HepG2 (cell line): Measurements from ENCODE around the gene CERS5. TPM values are rescaled to one million over a fixed set of nuclear protein-coding genes. Genes with fewer than 3 reads are reported as not detected.

Experiments
- ATAC-seq: fragments of 200-7000 bp; cut with Tn5 transposase; 3 replicates; pipeline ENCODE4 v1.9.1; 2020; ENCODE audit warnings: mild to moderate bottlenecking, moderate library complexity
- BruUV-seq: library from RNA; stranded (reverse); fragments of 400-500 nt; replicated peaks from 2 replicates; lab custom pipeline; 2021; lab: Mats Ljungman, UMichigan
- CTCF ChIA-PET: fragments of 300-600 bp; formaldehyde crosslinking; extraction: SDS; loops from one replicate; lab custom pipeline; 2021; ENCODE audit warnings: low total read pairs, inconsistent platforms, low intra/inter-chr PET ratio; lab: Yijun Ruan, JAX
- POLR2A ChIA-PET: fragments of 350-600 bp; sonication (Branson Sonifier 250); formaldehyde crosslinking; loops from one replicate; lab custom pipeline; 2020; ENCODE audit warnings: antibody characterized with exemption, inconsistent platforms; lab: Yijun Ruan, JAX
- DNase-seq: peaks from one replicate; pipeline ENCODE4 v3.0.0-alpha.2; 2015; ENCODE audit warnings: low spot score
- FAIRE-seq: peaks from 3 replicates; lab custom pipeline; 2011; peaks lifted over from hg19 to GRCh38; lab: Jason Lieb, UNC
- H2AFZ ChIP-seq: one replicate; pipeline ENCODE4 v1.6.1; 2011; ENCODE audit warnings: low read length, inconsistent platforms
- H3K27ac ChIP-seq: fragments of 300-600 bp; 3 replicates; pipeline ENCODE4 v1.8.0; 2011; ENCODE audit warnings: mixed run types, mild to moderate bottlenecking, mixed read lengths, low read length, inconsistent platforms; ENCODE audit not compliant: insufficient read depth; ENCODE audit errors: extremely low read length
- H3K27me3 ChIP-seq, 2 experiments: fragments of 200-600 bp in 1 of 2; 2 replicates in 1 of 2; 3 replicates in 1 of 2; pipeline versions ENCODE4 v1.6.0 to v1.8.0; 2011; ENCODE audit warnings: low read length in 2 of 2, mild to moderate bottlenecking in 2 of 2, moderate library complexity in 2 of 2, inconsistent platforms in 1 of 2; ENCODE audit not compliant: insufficient read depth in 2 of 2, control insufficient read depth in 1 of 2
- H3K36me3 ChIP-seq, 2 experiments: fragments of 200-600 bp in 1 of 2; replicated peaks in 1 of 2; 2 replicates in 1 of 2; 3 replicates in 1 of 2; pipeline versions ENCODE4 v1.5.1 to v1.8.0; 2011; ENCODE audit warnings: low read length in 2 of 2, inconsistent platforms in 1 of 2; ENCODE audit not compliant: insufficient read depth in 2 of 2, control insufficient read depth in 1 of 2
- H3K4me1 ChIP-seq: 2 replicates; pipeline ENCODE4 v1.5.1; 2012; ENCODE audit warnings: low read length, inconsistent platforms; ENCODE audit not compliant: insufficient read depth
- H3K4me2 ChIP-seq: 2 replicates; pipeline ENCODE4 v1.6.0; 2011; ENCODE audit warnings: low read depth, low read length, inconsistent platforms
- H3K4me3 ChIP-seq, 3 experiments: fragments of 200-600 bp in 1 of 3; sonication (generic), shearing (Covaris generic) in 1 of 3; replicated peaks in 1 of 3; 2 replicates each; pipeline ENCODE4 v1.5.1; 2011 to 2016; ENCODE audit warnings: low read length in 3 of 3, inconsistent platforms in 2 of 3, low read depth in 2 of 3, mild to moderate bottlenecking in 2 of 3, control low read depth in 1 of 3, mixed read lengths in 1 of 3; ENCODE audit not compliant: insufficient read depth in 1 of 3
- H3K79me2 ChIP-seq: one replicate; pipeline ENCODE4 v1.6.1; 2011; ENCODE audit warnings: low read length, inconsistent platforms; ENCODE audit not compliant: insufficient read depth
- H3K9ac ChIP-seq: 2 replicates; pipeline ENCODE4 v1.6.0; 2011; ENCODE audit warnings: mild to moderate bottlenecking, low read depth, low read length, inconsistent platforms; ENCODE audit not compliant: insufficient read depth
- H3K9me3 ChIP-seq: 2 replicates; pipeline ENCODE4 v1.5.1; 2012; ENCODE audit warnings: mild to moderate bottlenecking, low read length
- H4K20me1 ChIP-seq: 2 replicates; pipeline ENCODE4 v1.6.0; 2011; ENCODE audit warnings: inconsistent platforms, mild to moderate bottlenecking, low read length, moderate library complexity; ENCODE audit not compliant: insufficient read depth
- ATF7 ChIP-seq, 2 experiments: fragments of 450-650 bp in 1 of 2; sonication (generic) in 1 of 2; formaldehyde crosslinking in 1 of 2; IDR thresholded peaks; 2 replicates each; pipeline versions ENCODE4 v1.4.0 to v1.6.1; 2016 to 2020; ENCODE audit warnings: antibody characterized with exemption in 1 of 2, mild to moderate bottlenecking in 1 of 2, missing genetic modification reagents in 1 of 2
- MTF1 ChIP-seq: sonication (generic); formaldehyde crosslinking; IDR thresholded peaks from 2 replicates; pipeline ENCODE4 v1.5.0; 2020; ENCODE audit warnings: missing genetic modification reagents
- POLR2AphosphoS2 ChIP-seq: IDR thresholded peaks from 2 replicates; pipeline ENCODE4 v1.6.1; 2011; ENCODE audit warnings: low read depth, low read length, improper control_type of control experiment
- RARA ChIP-seq: IDR thresholded peaks from 2 replicates; pipeline ENCODE4 v1.6.1; 2016; ENCODE audit warnings: missing genetic modification reagents, missing compliant biosample characterization
- RORA ChIP-seq: sonication (generic); formaldehyde crosslinking; IDR thresholded peaks from 2 replicates; pipeline ENCODE4 v1.5.0; 2020; ENCODE audit warnings: mild to moderate bottlenecking, missing genetic modification reagents, moderate library complexity
- RXRA ChIP-seq: sonication (generic); formaldehyde crosslinking; IDR thresholded peaks from 2 replicates; pipeline ENCODE4 v1.5.1; 2020; ENCODE audit warnings: missing genetic modification reagents
- SNRNP70 ChIP-seq: fragments of 200-400 bp; formaldehyde crosslinking; IDR thresholded peaks from 2 replicates; pipeline ENCODE4 v1.6.1; 2017; ENCODE audit warnings: mild to moderate bottlenecking, low read depth, low read length, moderate library complexity
- ZNF17 ChIP-seq: sonication (generic); formaldehyde crosslinking; IDR thresholded peaks from 2 replicates; pipeline ENCODE4 v1.5.0; 2020; ENCODE audit warnings: mild to moderate bottlenecking, missing genetic modification reagents
- ZNF598 ChIP-seq: sonication (generic); formaldehyde crosslinking; IDR thresholded peaks from 2 replicates; pipeline ENCODE4 v1.5.1; 2020; ENCODE audit warnings: mild to moderate bottlenecking, missing genetic modification reagents, borderline replicate concordance
- ZNF670 ChIP-seq: sonication (generic); formaldehyde crosslinking; IDR thresholded peaks from 2 replicates; pipeline ENCODE4 v1.8.0; 2022; ENCODE audit warnings: mild to moderate bottlenecking, missing genetic modification reagents, borderline replicate concordance
- ZNF747 ChIP-seq: sonication (generic); formaldehyde crosslinking; IDR thresholded peaks from 2 replicates; pipeline ENCODE4 v1.8.1; 2023; ENCODE audit warnings: missing genetic modification reagents, mild to moderate bottlenecking, borderline replicate concordance
- ZNF768 ChIP-seq: sonication (generic); formaldehyde crosslinking; IDR thresholded peaks from 2 replicates; pipeline ENCODE4 v1.4.0; 2020; ENCODE audit warnings: missing genetic modification reagents
- WGBS: methylation state at CpG from one replicate; pipeline ENCODE4 v1.1.6; 2017; ENCODE audit warnings: low lambda C conversion rate; 5-methylcytosine and 5-hydroxymethylcytosine counted together
- in situ Hi-C: cut with HindIII; loops from 2 replicates; pipeline ENCODE4 v1.10.0; 2017; ENCODE audit warnings: low pct_unique_long_range_greater_than_20kb; ENCODE audit not compliant: extremely low pct_ligation_motif_present
- intact Hi-C: fragments of 100-400 bp; cut with micrococcal nuclease; formaldehyde crosslinking; loops from one replicate; pipeline ENCODE4 v1.10.0; 2022; ENCODE audit not compliant: unreplicated experiment
- polyA plus RNA-seq, 8 experiments: library from polyadenylated mRNA; depleted of rRNA in 3 of 8; stranded (reverse) in 7 of 8; unstranded in 1 of 8; fragments of >200 nt; fragmentation: Illumina TruSeq in 4 of 8; extraction: Trizol in 4 of 8; gene quantifications; 2 replicates each; pipeline versions ENCODE4 v1.2.1 to v1.2.3, GENCODE V29; 2011 to 2016; ENCODE audit warnings: low read depth in 4 of 8, missing spikeins in 1 of 8, mixed read lengths in 1 of 8; ENCODE audit not compliant: insufficient read depth in 1 of 8
- total RNA-seq, 5 experiments: library from RNA; depleted of rRNA; stranded (reverse); fragments of >200 nt; fragmentation: Illumina TruSeq; extraction: Trizol; gene quantifications; 2 replicates each; pipeline ENCODE4 v1.2.3, GENCODE V29; 2016; ENCODE audit warnings: low read depth in 1 of 5
- TF ChIP-seq, protein P1 (sequence below): fragments of 450-650 bp; IDR thresholded peaks from 2 replicates; pipeline ENCODE4 v1.6.1; 2016
- TF ChIP-seq, protein P2 (sequence below): IDR thresholded peaks from 2 replicates; pipeline ENCODE4 v1.6.1; 2016
- TF ChIP-seq, protein P3 (sequence below): sonication (generic); formaldehyde crosslinking; IDR thresholded peaks from 2 replicates; pipeline ENCODE4 v1.5.1; 2020; ENCODE audit warnings: mild to moderate bottlenecking, missing genetic modification reagents, borderline replicate concordance
- TF ChIP-seq, protein P4 (sequence below): IDR thresholded peaks from 2 replicates; pipeline ENCODE4 v1.6.1; 2016; ENCODE audit warnings: missing biosample characterization, missing genetic modification reagents, low read depth

CERS5 gene
- total and polyA plus RNA-seq, 2 of the 13 experiments (the other 11 are each of a cell fraction or from before 2014, with no cell fraction given): 22.3 to 48.8 TPM

DNA sequence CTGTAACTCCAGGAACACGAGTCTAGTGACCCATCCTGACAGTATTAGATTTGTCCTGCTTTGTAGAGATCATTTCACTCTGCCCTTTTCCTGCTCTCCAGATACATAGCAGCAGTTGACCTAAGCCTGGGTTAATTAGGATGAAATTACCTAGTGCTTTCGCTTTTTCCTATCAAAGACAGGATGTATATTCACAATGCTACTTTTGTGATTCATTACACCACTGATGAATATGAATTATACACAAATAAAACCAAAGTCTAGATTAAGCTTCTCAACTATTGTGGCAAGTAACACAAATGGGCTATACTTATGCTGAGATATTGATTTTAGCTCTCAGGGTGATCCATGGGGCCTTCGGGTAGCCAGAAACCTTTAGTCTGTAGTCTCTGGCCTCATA, 17.9 kb downstream of the CERS5 start:
- H3K4me1 ChIP-seq: no peaks in the 10 kb centered on the region
- no peak for ATAC-seq
- no peaks in the 10 kb centered on the region for H3K27me3 ChIP-seq
- ChIA-PET CTCF (interaction anchor here (0.6 kb wide), 1 partner anchor 8 kb away, joined by 3 read pairs; no protein-coding TSS in a partner anchor), POLR2A (no interaction called here)
- H3K79me2 ChIP-seq: peaks cover 10% of the 10 kb centered on the region
- WGBS: 87% methylated on average over 3 of the region's 3 CpGs
- no peak overlapping the region for H3K9ac ChIP-seq
- no peak overlapping the region for H3K4me3 ChIP-seq
- FAIRE-seq: no peak
- H3K27ac ChIP-seq: no peak overlapping the region
- in situ Hi-C loops (no loop called here), intact Hi-C loops (no loop called here)
- no TSS peak for BruUV-seq
- no peak overlapping the region for H2AFZ ChIP-seq
- no peak overlapping the region for H3K4me2 ChIP-seq
- H4K20me1 ChIP-seq: no peaks in the 10 kb centered on the region; the same call in 1 of the 2 replicates
- H3K9me3 ChIP-seq: no peaks in the 10 kb centered on the region
- no peaks in the 10 kb centered on the region for H3K36me3 ChIP-seq
- no peak for DNase-seq
- no peak for TF ChIP-seq SNRNP70
- no peak for TF ChIP-seq POLR2AphosphoS2
- no peak for TF ChIP-seq ZNF670 (CRISPR knock-in tag)
- TF ChIP-seq, protein P1, sequence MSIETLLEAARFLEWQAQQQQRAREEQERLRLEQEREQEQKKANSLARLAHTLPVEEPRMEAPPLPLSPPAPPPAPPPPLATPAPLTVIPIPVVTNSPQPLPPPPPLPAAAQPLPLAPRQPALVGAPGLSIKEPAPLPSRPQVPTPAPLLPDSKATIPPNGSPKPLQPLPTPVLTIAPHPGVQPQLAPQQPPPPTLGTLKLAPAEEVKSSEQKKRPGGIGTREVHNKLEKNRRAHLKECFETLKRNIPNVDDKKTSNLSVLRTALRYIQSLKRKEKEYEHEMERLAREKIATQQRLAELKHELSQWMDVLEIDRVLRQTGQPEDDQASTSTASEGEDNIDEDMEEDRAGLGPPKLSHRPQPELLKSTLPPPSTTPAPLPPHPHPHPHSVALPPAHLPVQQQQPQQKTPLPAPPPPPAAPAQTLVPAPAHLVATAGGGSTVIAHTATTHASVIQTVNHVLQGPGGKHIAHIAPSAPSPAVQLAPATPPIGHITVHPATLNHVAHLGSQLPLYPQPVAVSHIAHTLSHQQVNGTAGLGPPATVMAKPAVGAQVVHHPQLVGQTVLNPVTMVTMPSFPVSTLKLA: no peak
- TF ChIP-seq ZNF747 (CRISPR knock-in tag): no peak
- TF ChIP-seq, protein P2, sequence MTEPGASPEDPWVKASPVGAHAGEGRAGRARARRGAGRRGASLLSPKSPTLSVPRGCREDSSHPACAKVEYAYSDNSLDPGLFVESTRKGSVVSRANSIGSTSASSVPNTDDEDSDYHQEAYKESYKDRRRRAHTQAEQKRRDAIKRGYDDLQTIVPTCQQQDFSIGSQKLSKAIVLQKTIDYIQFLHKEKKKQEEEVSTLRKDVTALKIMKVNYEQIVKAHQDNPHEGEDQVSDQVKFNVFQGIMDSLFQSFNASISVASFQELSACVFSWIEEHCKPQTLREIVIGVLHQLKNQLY (CRISPR knock-in tag): no peak
- no peak for TF ChIP-seq ZNF17 (CRISPR knock-in tag)
- TF ChIP-seq, protein P3, sequence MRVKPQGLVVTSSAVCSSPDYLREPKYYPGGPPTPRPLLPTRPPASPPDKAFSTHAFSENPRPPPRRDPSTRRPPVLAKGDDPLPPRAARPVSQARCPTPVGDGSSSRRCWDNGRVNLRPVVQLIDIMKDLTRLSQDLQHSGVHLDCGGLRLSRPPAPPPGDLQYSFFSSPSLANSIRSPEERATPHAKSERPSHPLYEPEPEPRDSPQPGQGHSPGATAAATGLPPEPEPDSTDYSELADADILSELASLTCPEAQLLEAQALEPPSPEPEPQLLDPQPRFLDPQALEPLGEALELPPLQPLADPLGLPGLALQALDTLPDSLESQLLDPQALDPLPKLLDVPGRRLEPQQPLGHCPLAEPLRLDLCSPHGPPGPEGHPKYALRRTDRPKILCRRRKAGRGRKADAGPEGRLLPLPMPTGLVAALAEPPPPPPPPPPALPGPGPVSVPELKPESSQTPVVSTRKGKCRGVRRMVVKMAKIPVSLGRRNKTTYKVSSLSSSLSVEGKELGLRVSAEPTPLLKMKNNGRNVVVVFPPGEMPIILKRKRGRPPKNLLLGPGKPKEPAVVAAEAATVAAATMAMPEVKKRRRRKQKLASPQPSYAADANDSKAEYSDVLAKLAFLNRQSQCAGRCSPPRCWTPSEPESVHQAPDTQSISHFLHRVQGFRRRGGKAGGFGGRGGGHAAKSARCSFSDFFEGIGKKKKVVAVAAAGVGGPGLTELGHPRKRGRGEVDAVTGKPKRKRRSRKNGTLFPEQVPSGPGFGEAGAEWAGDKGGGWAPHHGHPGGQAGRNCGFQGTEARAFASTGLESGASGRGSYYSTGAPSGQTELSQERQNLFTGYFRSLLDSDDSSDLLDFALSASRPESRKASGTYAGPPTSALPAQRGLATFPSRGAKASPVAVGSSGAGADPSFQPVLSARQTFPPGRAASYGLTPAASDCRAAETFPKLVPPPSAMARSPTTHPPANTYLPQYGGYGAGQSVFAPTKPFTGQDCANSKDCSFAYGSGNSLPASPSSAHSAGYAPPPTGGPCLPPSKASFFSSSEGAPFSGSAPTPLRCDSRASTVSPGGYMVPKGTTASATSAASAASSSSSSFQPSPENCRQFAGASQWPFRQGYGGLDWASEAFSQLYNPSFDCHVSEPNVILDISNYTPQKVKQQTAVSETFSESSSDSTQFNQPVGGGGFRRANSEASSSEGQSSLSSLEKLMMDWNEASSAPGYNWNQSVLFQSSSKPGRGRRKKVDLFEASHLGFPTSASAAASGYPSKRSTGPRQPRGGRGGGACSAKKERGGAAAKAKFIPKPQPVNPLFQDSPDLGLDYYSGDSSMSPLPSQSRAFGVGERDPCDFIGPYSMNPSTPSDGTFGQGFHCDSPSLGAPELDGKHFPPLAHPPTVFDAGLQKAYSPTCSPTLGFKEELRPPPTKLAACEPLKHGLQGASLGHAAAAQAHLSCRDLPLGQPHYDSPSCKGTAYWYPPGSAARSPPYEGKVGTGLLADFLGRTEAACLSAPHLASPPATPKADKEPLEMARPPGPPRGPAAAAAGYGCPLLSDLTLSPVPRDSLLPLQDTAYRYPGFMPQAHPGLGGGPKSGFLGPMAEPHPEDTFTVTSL: no peak
- no peak for TF ChIP-seq ATF7 (IDR thresholded peaks at IDR 0.05)
- TF ChIP-seq ATF7 (CRISPR knock-in tag; IDR thresholded peaks at IDR 0.05): no peak
- no peak for TF ChIP-seq RXRA (CRISPR knock-in tag)
- TF ChIP-seq RORA (CRISPR knock-in tag): no peak
- TF ChIP-seq RARA: no peak
- TF ChIP-seq, protein P4, sequence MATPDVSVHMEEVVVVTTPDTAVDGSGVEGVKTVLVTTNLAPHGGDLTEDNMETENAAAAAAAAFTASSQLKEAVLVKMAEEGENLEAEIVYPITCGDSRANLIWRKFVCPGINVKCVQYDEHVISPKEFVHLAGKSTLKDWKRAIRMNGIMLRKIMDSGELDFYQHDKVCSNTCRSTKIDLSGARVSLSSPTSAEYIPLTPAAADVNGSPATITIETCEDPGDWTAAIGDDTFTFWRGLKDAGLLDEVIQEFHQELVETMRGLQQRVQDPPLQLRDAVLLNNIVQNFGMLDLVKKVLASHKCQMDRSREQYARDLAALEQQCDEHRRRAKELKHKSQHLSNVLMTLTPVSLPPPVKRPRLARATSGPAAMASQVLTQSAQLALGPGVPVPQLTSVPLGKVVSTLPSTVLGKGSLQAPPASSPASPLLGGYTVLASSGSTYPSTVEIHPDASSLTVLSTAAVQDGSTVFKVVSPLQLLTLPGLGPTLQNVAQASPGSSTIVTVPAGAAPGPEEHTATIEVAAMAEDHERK (CRISPR knock-in tag): no peak
- TF ChIP-seq MTF1 (CRISPR knock-in tag): no peak
- no peak for TF ChIP-seq ZNF768 (CRISPR knock-in tag)
- no peak for TF ChIP-seq ZNF598 (CRISPR knock-in tag)
